H1 (cell line): ENCODE results near the gene MRFAP1L1. TPM values are rescaled to one million over a fixed set of nuclear protein-coding genes. Genes with fewer than 3 reads are reported as not detected.

Source experiments
- CHD1 ChIP-seq: IDR thresholded peaks from 2 replicates; pipeline ENCODE4 v1.6.1; 2012; ENCODE audit warnings: low read depth, low read length, improper control_type of control experiment
- CHD7 ChIP-seq: fragments of 300-600 bp; sonication (generic); IDR thresholded peaks from 2 replicates; pipeline ENCODE4 v1.7.1; 2012; ENCODE audit warnings: low read length, moderate library complexity, mild to moderate bottlenecking, inconsistent platforms; ENCODE audit not compliant: insufficient replicate concordance
- HDAC6 ChIP-seq: IDR thresholded peaks from one replicate; pipeline ENCODE4 v1.7.1; 2012; ENCODE audit warnings: low read depth, mild to moderate bottlenecking, inconsistent platforms, low read length, moderate library complexity
- TBP ChIP-seq: IDR thresholded peaks from 2 replicates; pipeline ENCODE4 v1.6.1; 2011; ENCODE audit warnings: low read depth, low read length, improper control_type of control experiment
- YY1 ChIP-seq: IDR thresholded peaks from 2 replicates; pipeline ENCODE4 v1.6.1; 2011; ENCODE audit warnings: low read depth, mild to moderate bottlenecking, low read length
- polyA plus RNA-seq, 7 experiments: library from polyadenylated mRNA; depleted of rRNA in 3 of 7; stranded (reverse) in 5 of 7; unstranded in 2 of 7; fragments of >200 nt in 5 of 7; fragments of 200-250 nt in 2 of 7; gene quantifications; 1 replicate in 5 of 7; 2 replicates in 1 of 7; 4 replicates in 1 of 7; pipeline versions ENCODE4 v1.2.1 to v1.2.3, GENCODE V29; 2011 to 2013; ENCODE audit warnings: missing spikeins in 2 of 7, mixed read lengths in 2 of 7
- total RNA-seq: library from RNA; stranded (reverse); fragmentation: NEBNext Ultra II Directional; extraction: Animal tissue kit (Norgen Biotek cat#: 25700); gene quantifications from 2 replicates; pipeline ENCODE4 v1.2.1, GENCODE V29; 2021

MRFAP1L1 gene
- total and polyA plus RNA-seq, 2 of the 8 experiments (the other 6 are each of a cell fraction or from before 2014, with no cell fraction given) = 26.8 to 54.3 TPM

- no peak for TF ChIP-seq HDAC6
- no peak for TF ChIP-seq CHD7
- TF ChIP-seq TBP = no peak
- no peak for TF ChIP-seq CHD1
- no peak for TF ChIP-seq YY1
These were observed 10.3 kb downstream of the MRFAP1L1 start (continued) for GRCh38 chr4:6699388-6699787.
